GM12892 (cell line): ENCODE results near the gene WDR7.

Experiments
- POLR2A ChIP-seq: IDR thresholded peaks from 2 replicates; pipeline ENCODE4 v1.6.1; 2011; ENCODE audit warnings: low read depth, low read length, control low read depth
- POLR2AphosphoS5 ChIP-seq: IDR thresholded peaks from 2 replicates; pipeline ENCODE4 v1.6.1; 2011; ENCODE audit warnings: low read depth, low read length, control low read depth
- TAF1 ChIP-seq: IDR thresholded peaks from 2 replicates; pipeline ENCODE4 v1.6.1; 2011; ENCODE audit warnings: low read depth, mild to moderate bottlenecking, control low read depth, low read length, borderline replicate concordance

DNA sequence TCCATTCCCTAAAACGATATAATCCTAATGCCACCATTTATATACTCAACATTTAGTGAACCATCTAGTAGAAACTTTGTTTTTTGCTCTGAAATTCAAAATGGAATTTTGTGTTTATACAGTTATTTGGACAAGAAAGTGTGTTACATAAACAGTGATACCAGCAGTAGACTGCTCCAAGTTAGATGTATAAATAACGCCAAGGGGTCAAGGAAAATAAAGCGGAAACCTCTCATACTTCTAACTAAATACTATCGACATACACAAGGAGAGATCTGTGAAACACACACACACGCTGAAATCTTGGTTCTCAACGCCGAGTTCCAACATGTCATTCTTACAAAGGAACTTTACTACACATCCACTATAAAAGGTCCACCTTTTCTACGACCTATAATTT, 14.0 kb upstream of the WDR7 start:
- no peak for TF ChIP-seq POLR2AphosphoS5
- no peak for TF ChIP-seq TAF1
- TF ChIP-seq POLR2A = no peak
